K562 (cell line): ENCODE measurements around the gene ZC3H12A. TPM values are rescaled to one million over a fixed set of nuclear protein-coding genes. Genes with fewer than 3 reads are reported as not detected.

Experiments used
- ARID2 ChIP-seq: fragments of 450-650 bp; IDR thresholded peaks from 2 replicates; pipeline ENCODE4 v1.6.1; 2017; ENCODE audit warnings: antibody characterized with exemption, mild to moderate bottlenecking
- HMG20A ChIP-seq: fragments of 450-650 bp; formaldehyde crosslinking; conservative IDR thresholded peaks from 2 replicates; pipeline ENCODE4 v1.4.0; 2020; ENCODE audit warnings: mild to moderate bottlenecking, mixed read lengths
- KLF16 ChIP-seq: IDR thresholded peaks from 2 replicates; pipeline ENCODE4 v1.6.1; 2016; ENCODE audit warnings: antibody characterized with exemption
- PML ChIP-seq: IDR thresholded peaks from 2 replicates; pipeline ENCODE4 v1.6.1; 2012; ENCODE audit warnings: low read length, inconsistent platforms
- SREBF1 ChIP-seq: fragments of 150-350 bp; IDR thresholded peaks from 2 replicates; pipeline ENCODE4 v1.6.1; 2014; ENCODE audit warnings: antibody characterized with exemption, low read depth, low read length, borderline replicate concordance
- polyA plus RNA-seq, 8 experiments: library from polyadenylated mRNA; depleted of rRNA in 4 of 8; stranded (reverse) in 5 of 8; unstranded in 3 of 8; fragments of >200 nt; fragmentation: Nextera tagmentation in 2 of 8; fragmentation: Illumina TruSeq in 1 of 8; extraction: Ambion mirVana in 2 of 8; extraction: Trizol in 1 of 8; gene quantifications; 2 replicates each; pipeline versions ENCODE4 v1.2.1 to v1.2.3, GENCODE V29; 2011 to 2014; ENCODE audit warnings: inconsistent platforms in 1 of 8, missing spikeins in 1 of 8
- total RNA-seq, 7 experiments: library from RNA; depleted of rRNA in 6 of 7; stranded (reverse); fragments of >200 nt in 6 of 7; fragmentation: Illumina TruSeq in 2 of 7; extraction: Trizol in 2 of 7; gene quantifications; 2 replicates each; pipeline versions ENCODE4 v1.2.1 to v1.2.3, GENCODE V29; 2011 to 2021; ENCODE audit warnings: low replicate concordance in 1 of 7
- TF ChIP-seq, protein P1 (sequence below): fragments of 200-800 bp; sonication (Bioruptor generic); IDR thresholded peaks from 2 replicates; pipeline ENCODE4 v1.6.1; 2016; ENCODE audit warnings: missing genetic modification characterization, missing compliant biosample characterization
- TF ChIP-seq, protein P2 (sequence below), 2 experiments: fragments of 450-650 bp in 1 of 2; sonication (generic) in 1 of 2; formaldehyde crosslinking; conservative IDR thresholded peaks; 2 replicates each; pipeline versions ENCODE4 v1.4.0 to v1.8.1; 2020 to 2022; ENCODE audit warnings: mild to moderate bottlenecking in 1 of 2, missing genetic modification reagents in 1 of 2
- TF ChIP-seq, protein P3 (sequence below): sonication (generic); formaldehyde crosslinking; IDR thresholded peaks from 2 replicates; pipeline ENCODE4 v1.8.0; 2022; ENCODE audit warnings: mild to moderate bottlenecking, missing genetic modification reagents
- TF ChIP-seq, protein P4 (sequence below): fragments of 250-450 bp; sonication (Bioruptor Pico); IDR thresholded peaks from 2 replicates; pipeline ENCODE4 v1.8.0; 2021; ENCODE audit warnings: moderate library complexity, mild to moderate bottlenecking, inconsistent platforms
- TF ChIP-seq, protein P5 (sequence below): fragments of 250-450 bp; sonication (Bioruptor Pico); IDR thresholded peaks from 2 replicates; pipeline ENCODE4 v1.4.0; 2020; ENCODE audit warnings: mild to moderate bottlenecking, moderate library complexity
- TF ChIP-seq, protein P6 (sequence below), 2 experiments: IDR thresholded peaks; 2 replicates each; pipeline ENCODE4 v1.6.1; 2012; ENCODE audit warnings: improper control_type of control experiment in 2 of 2, low read depth in 2 of 2, low read length in 2 of 2, borderline replicate concordance in 1 of 2

The ZC3H12A gene
- total and polyA plus RNA-seq, 9 of the 15 experiments (the other 6 are each of a cell fraction or from before 2014, with no cell fraction given), result 0.14 to 9.4 (median 6.7) TPM

DNA sequence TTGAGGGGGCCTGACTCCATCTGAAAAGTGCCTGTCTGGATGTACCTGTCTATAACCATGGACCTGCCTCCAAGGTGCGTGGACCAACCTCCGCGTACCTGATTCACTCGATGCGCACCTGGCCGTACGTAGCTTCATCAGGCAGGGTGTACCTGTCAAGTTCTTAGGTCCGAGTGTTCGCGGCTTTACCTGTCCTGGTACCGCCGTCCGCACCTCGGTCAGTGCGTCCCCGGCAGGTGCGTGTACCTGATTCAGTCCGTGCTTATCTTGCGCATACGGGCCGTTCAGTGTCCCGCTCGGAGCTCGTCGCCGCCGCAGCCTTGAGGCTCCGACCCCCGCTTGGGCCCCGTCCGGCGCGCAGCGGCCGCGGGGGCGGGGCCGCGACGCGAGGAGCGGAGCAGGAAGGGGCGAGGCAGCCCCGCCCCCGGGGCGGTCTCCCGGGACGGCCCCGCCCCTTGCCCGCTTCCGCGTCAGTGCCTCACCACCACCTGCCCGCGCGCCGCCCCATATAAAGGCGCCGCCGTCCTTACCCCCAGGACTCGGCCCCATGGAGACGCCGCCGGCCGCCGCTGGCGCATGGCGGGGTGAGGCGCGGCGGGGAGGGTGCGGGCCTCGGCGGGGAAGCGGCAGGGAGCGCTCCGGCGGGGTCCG, at the start of gene ZC3H12A (continued):
- TF ChIP-seq, protein P1, sequence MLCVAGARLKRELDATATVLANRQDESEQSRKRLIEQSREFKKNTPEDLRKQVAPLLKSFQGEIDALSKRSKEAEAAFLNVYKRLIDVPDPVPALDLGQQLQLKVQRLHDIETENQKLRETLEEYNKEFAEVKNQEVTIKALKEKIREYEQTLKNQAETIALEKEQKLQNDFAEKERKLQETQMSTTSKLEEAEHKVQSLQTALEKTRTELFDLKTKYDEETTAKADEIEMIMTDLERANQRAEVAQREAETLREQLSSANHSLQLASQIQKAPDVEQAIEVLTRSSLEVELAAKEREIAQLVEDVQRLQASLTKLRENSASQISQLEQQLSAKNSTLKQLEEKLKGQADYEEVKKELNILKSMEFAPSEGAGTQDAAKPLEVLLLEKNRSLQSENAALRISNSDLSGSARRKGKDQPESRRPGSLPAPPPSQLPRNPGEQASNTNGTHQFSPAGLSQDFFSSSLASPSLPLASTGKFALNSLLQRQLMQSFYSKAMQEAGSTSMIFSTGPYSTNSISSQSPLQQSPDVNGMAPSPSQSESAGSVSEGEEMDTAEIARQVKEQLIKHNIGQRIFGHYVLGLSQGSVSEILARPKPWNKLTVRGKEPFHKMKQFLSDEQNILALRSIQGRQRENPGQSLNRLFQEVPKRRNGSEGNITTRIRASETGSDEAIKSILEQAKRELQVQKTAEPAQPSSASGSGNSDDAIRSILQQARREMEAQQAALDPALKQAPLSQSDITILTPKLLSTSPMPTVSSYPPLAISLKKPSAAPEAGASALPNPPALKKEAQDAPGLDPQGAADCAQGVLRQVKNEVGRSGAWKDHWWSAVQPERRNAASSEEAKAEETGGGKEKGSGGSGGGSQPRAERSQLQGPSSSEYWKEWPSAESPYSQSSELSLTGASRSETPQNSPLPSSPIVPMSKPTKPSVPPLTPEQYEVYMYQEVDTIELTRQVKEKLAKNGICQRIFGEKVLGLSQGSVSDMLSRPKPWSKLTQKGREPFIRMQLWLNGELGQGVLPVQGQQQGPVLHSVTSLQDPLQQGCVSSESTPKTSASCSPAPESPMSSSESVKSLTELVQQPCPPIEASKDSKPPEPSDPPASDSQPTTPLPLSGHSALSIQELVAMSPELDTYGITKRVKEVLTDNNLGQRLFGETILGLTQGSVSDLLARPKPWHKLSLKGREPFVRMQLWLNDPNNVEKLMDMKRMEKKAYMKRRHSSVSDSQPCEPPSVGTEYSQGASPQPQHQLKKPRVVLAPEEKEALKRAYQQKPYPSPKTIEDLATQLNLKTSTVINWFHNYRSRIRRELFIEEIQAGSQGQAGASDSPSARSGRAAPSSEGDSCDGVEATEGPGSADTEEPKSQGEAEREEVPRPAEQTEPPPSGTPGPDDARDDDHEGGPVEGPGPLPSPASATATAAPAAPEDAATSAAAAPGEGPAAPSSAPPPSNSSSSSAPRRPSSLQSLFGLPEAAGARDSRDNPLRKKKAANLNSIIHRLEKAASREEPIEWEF (CRISPR knock-in tag), result no peak
- TF ChIP-seq, protein P2, sequence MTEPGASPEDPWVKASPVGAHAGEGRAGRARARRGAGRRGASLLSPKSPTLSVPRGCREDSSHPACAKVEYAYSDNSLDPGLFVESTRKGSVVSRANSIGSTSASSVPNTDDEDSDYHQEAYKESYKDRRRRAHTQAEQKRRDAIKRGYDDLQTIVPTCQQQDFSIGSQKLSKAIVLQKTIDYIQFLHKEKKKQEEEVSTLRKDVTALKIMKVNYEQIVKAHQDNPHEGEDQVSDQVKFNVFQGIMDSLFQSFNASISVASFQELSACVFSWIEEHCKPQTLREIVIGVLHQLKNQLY (CRISPR knock-in tag; conservative IDR thresholded peaks at IDR 0.05), result no peak
- no peak for TF ChIP-seq ARID2
- TF ChIP-seq, protein P3, sequence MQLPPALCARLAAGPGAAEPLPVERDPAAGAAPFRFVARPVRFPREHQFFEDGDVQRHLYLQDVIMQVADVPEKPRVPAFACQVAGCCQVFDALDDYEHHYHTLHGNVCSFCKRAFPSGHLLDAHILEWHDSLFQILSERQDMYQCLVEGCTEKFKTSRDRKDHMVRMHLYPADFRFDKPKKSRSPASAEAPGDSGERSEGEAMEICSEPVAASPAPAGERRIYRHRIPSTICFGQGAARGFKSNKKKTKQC (CRISPR knock-in tag), result no peak; the same call in 1 of the 2 replicates
- peak; percentile 71 for TF ChIP-seq PML
- no peak for TF ChIP-seq KLF16
- TF ChIP-seq HMG20A (CRISPR knock-in tag), result no peak
- TF ChIP-seq SREBF1, result no peak
- TF ChIP-seq, protein P4, sequence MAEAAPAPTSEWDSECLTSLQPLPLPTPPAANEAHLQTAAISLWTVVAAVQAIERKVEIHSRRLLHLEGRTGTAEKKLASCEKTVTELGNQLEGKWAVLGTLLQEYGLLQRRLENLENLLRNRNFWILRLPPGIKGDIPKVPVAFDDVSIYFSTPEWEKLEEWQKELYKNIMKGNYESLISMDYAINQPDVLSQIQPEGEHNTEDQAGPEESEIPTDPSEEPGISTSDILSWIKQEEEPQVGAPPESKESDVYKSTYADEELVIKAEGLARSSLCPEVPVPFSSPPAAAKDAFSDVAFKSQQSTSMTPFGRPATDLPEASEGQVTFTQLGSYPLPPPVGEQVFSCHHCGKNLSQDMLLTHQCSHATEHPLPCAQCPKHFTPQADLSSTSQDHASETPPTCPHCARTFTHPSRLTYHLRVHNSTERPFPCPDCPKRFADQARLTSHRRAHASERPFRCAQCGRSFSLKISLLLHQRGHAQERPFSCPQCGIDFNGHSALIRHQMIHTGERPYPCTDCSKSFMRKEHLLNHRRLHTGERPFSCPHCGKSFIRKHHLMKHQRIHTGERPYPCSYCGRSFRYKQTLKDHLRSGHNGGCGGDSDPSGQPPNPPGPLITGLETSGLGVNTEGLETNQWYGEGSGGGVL (CRISPR knock-in tag), result no peak
- TF ChIP-seq, protein P5, sequence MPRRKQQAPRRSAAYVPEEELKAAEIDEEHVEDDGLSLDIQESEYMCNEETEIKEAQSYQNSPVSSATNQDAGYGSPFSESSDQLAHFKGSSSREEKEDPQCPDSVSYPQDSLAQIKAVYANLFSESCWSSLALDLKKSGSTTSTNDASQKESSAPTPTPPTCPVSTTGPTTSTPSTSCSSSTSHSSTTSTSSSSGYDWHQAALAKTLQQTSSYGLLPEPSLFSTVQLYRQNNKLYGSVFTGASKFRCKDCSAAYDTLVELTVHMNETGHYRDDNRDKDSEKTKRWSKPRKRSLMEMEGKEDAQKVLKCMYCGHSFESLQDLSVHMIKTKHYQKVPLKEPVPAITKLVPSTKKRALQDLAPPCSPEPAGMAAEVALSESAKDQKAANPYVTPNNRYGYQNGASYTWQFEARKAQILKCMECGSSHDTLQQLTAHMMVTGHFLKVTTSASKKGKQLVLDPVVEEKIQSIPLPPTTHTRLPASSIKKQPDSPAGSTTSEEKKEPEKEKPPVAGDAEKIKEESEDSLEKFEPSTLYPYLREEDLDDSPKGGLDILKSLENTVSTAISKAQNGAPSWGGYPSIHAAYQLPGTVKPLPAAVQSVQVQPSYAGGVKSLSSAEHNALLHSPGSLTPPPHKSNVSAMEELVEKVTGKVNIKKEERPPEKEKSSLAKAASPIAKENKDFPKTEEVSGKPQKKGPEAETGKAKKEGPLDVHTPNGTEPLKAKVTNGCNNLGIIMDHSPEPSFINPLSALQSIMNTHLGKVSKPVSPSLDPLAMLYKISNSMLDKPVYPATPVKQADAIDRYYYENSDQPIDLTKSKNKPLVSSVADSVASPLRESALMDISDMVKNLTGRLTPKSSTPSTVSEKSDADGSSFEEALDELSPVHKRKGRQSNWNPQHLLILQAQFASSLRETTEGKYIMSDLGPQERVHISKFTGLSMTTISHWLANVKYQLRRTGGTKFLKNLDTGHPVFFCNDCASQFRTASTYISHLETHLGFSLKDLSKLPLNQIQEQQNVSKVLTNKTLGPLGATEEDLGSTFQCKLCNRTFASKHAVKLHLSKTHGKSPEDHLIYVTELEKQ, result no peak
- TF ChIP-seq, protein P6, sequence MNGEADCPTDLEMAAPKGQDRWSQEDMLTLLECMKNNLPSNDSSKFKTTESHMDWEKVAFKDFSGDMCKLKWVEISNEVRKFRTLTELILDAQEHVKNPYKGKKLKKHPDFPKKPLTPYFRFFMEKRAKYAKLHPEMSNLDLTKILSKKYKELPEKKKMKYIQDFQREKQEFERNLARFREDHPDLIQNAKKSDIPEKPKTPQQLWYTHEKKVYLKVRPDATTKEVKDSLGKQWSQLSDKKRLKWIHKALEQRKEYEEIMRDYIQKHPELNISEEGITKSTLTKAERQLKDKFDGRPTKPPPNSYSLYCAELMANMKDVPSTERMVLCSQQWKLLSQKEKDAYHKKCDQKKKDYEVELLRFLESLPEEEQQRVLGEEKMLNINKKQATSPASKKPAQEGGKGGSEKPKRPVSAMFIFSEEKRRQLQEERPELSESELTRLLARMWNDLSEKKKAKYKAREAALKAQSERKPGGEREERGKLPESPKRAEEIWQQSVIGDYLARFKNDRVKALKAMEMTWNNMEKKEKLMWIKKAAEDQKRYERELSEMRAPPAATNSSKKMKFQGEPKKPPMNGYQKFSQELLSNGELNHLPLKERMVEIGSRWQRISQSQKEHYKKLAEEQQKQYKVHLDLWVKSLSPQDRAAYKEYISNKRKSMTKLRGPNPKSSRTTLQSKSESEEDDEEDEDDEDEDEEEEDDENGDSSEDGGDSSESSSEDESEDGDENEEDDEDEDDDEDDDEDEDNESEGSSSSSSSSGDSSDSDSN (IDR thresholded peaks at IDR 0.05; ENCODE audit: borderline replicate concordance in 1 of 2, low read depth in 2 of 2, low read length in 2 of 2), result peak in 1 of 2 experiments; percentile 34; a peak in 2 of 4 replicates
